Measurements from ENCODE around the gene PANK1.

PANK1 gene

DNA sequence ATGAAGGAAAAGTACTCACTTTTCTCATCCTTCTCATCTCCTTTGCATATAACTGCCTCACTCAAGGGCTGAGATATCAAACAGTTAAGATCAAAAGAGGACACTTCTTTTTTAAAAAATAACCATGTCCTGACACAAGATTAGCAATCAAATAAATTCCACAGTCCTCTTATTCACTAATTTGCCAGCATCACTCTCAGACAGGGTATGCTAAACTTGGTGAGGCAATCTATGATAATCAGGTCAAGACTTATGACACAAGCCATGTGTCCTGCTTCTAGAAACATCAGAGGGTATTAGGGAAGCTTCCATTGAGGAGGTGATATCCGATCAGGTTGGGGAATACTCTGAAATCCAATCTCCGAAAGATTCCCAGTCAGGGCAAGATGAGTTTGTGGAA, 10.4 kb downstream of the PANK1 start:
- Histone ChIP-seq H3K27ac (ENCODE audit: low read depth, low read length, poor library complexity, severe bottlenecking) (no peak overlapping the region), H3K4me3 (ENCODE audit: low read depth, low read length, poor library complexity, severe bottlenecking) (no peak overlapping the region), H3K79me2 (ENCODE audit: insufficient read depth, low read length) (no peaks in the 10 kb centered on the region), H3K27me3 (ENCODE audit: insufficient read depth, low read length) (no peaks in the 10 kb centered on the region), H4K20me1 (ENCODE audit: insufficient read depth, low read length) (no peaks in the 10 kb centered on the region), H3K9me3 (ENCODE audit: low read length) (no peaks in the 10 kb centered on the region), H3F3A (ENCODE audit: insufficient read depth, low read length) (no peaks in the 10 kb centered on the region), H3K36me3 (ENCODE audit: insufficient read depth, low read length) (no peaks in the 10 kb centered on the region), H3K9me2 (ENCODE audit: low read depth, low read length) (no peaks in the 10 kb centered on the region), H2AFZ (ENCODE audit: low read length) (no peak overlapping the region), H3K9ac (ENCODE audit: low read length) (no peak overlapping the region), H3K4me2 (ENCODE audit: low read length) (no peak overlapping the region), H3K4me1 (ENCODE audit: insufficient read depth, low read length, severe bottlenecking) (no peaks in the 10 kb centered on the region)
- no peak for TF ChIP-seq EZH2 (IDR thresholded peaks at IDR 0.05; ENCODE audit: borderline replicate concordance, low read length)
- TF ChIP-seq, protein P1, sequence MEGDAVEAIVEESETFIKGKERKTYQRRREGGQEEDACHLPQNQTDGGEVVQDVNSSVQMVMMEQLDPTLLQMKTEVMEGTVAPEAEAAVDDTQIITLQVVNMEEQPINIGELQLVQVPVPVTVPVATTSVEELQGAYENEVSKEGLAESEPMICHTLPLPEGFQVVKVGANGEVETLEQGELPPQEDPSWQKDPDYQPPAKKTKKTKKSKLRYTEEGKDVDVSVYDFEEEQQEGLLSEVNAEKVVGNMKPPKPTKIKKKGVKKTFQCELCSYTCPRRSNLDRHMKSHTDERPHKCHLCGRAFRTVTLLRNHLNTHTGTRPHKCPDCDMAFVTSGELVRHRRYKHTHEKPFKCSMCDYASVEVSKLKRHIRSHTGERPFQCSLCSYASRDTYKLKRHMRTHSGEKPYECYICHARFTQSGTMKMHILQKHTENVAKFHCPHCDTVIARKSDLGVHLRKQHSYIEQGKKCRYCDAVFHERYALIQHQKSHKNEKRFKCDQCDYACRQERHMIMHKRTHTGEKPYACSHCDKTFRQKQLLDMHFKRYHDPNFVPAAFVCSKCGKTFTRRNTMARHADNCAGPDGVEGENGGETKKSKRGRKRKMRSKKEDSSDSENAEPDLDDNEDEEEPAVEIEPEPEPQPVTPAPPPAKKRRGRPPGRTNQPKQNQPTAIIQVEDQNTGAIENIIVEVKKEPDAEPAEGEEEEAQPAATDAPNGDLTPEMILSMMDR (IDR thresholded peaks at IDR 0.05; ENCODE audit: low read length) = no peak

DNA sequence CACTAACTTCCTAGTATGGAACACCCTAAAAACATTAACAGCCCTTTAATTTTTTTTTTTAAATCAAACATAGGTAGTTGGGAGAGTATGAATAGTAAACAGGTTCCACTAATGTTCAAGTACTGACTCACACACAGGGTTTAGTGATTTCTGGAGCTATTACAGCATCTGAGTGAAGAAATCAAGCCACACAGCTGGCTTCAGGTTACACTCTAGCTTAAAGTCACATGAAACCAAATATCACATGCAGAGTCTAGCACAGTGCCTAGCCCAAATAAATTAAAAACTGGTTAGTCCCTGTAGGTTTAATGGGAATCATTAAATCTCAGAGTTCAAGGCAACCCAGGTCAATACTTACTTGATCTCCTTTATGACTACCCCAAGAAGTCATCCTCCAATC, 11.6 kb downstream of the PANK1 start:
- Histone ChIP-seq H3K79me2 (ENCODE audit: insufficient read depth, low read length) (no peaks in the 10 kb centered on the region), H3K4me3 (ENCODE audit: low read depth, low read length, poor library complexity, severe bottlenecking) (no peak overlapping the region), H3F3A (ENCODE audit: insufficient read depth, low read length) (no peaks in the 10 kb centered on the region), H3K27me3 (ENCODE audit: insufficient read depth, low read length) (no peaks in the 10 kb centered on the region), H3K9me3 (ENCODE audit: low read length) (no peaks in the 10 kb centered on the region), H3K4me1 (ENCODE audit: insufficient read depth, low read length, severe bottlenecking) (no peaks in the 10 kb centered on the region), H3K36me3 (ENCODE audit: insufficient read depth, low read length) (no peaks in the 10 kb centered on the region), H3K9ac (ENCODE audit: low read length) (no peak overlapping the region), H4K20me1 (ENCODE audit: insufficient read depth, low read length) (no peaks in the 10 kb centered on the region), H3K4me2 (ENCODE audit: low read length) (no peak overlapping the region), H3K27ac (ENCODE audit: low read depth, low read length, poor library complexity, severe bottlenecking) (no peak overlapping the region), H3K9me2 (ENCODE audit: low read depth, low read length) (no peaks in the 10 kb centered on the region), H2AFZ (ENCODE audit: low read length) (no peak overlapping the region)
- TF ChIP-seq, protein P1 (IDR thresholded peaks at IDR 0.05; ENCODE audit: low read length) = no peak

DNA sequence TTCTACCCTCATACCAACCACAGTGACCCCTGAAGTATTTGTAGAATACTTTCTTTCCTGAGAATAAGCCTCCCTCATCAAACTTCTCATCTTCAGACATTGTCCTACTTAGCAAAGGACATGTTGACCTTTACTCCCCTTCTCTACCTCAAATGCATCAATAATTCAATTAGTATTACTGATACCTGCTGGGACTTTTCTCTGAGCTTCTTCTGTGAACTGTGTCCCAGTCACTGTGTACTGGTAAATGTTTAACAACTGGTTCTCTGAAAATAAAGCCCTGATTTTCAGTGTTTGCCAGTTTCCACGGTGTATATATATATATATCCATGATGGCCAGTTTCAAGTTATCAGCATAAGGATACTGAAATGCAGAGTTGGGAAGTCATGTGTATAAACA, 12.2 kb downstream of the PANK1 start:
- no peak overlapping the region for H3K4me3 ChIP-seq (ENCODE audit: low read depth, low read length, poor library complexity, severe bottlenecking)

More for the DNA sequence above, 12.2 kb downstream of the PANK1 start:
- H3K79me2 ChIP-seq (ENCODE audit: insufficient read depth, low read length) = no peaks in the 10 kb centered on the region
- H2AFZ ChIP-seq (ENCODE audit: low read length) = no peak overlapping the region
- H3K36me3 ChIP-seq (ENCODE audit: insufficient read depth, low read length) = no peaks in the 10 kb centered on the region
- no peaks in the 10 kb centered on the region for H3K9me2 ChIP-seq (ENCODE audit: low read depth, low read length)
- no peak overlapping the region for H3K27ac ChIP-seq (ENCODE audit: low read depth, low read length, poor library complexity, severe bottlenecking)
- H4K20me1 ChIP-seq (ENCODE audit: insufficient read depth, low read length) = no peaks in the 10 kb centered on the region
- no peak overlapping the region for H3K4me2 ChIP-seq (ENCODE audit: low read length)
- H3K27me3 ChIP-seq (ENCODE audit: insufficient read depth, low read length) = no peaks in the 10 kb centered on the region
- H3K4me1 ChIP-seq (ENCODE audit: insufficient read depth, low read length, severe bottlenecking) = no peaks in the 10 kb centered on the region
- H3F3A ChIP-seq (ENCODE audit: insufficient read depth, low read length) = no peaks in the 10 kb centered on the region
- H3K9ac ChIP-seq (ENCODE audit: low read length) = no peak overlapping the region
- H3K9me3 ChIP-seq (ENCODE audit: low read length) = no peaks in the 10 kb centered on the region
- no peak for TF ChIP-seq EZH2 (IDR thresholded peaks at IDR 0.05; ENCODE audit: borderline replicate concordance, low read length)
- TF ChIP-seq, protein P1 (IDR thresholded peaks at IDR 0.05; ENCODE audit: low read length) = no peak

Data from OCI-LY1 (cell line).